Stimulated activated CD8-positive, alpha-beta memory T cell treated with anti-CD3 and anti-CD28 coated beads, Interleukin-7, amount 100 ng/mL, for 48 hours (primary cell): ENCODE measurements around the gene CDHR1.
A peak's percentile ranks its signal among the peaks of the same experiment; 100 is the strongest.

Experiments used
- DNase-seq, 2 donors: peaks; one replicate each; pipeline ENCODE4 v3.0.0-alpha.2; 2020; ENCODE audit warnings: low read depth in 1 of 2; ENCODE audit errors: extremely low read depth in 1 of 2

The CDHR1 gene

GRCh38 chr10:84198206-84198915 lies 4.0 kb downstream of the CDHR1 start:
- no peak for DNase-seq

GRCh38 chr10:84200537-84201243 lies 6.4 kb downstream of the CDHR1 start:
- no peak for DNase-seq

- DNase-seq = no peak
Measured at GRCh38 chr10:84201244-84201606, 6.9 kb downstream of the CDHR1 start.

GRCh38 chr10:84201682-84202081 lies 7.3 kb downstream of the CDHR1 start:
- DNase-seq = no peak

GRCh38 chr10:84202349-84202748 lies 8.0 kb downstream of the CDHR1 start:
- no peak for DNase-seq

GRCh38 chr10:84204122-84204521 lies 9.8 kb downstream of the CDHR1 start:
- no peak for DNase-seq

GRCh38 chr10:84204610-84205009 lies 10.3 kb downstream of the CDHR1 start:
- DNase-seq = no peak

GRCh38 chr10:84205049-84205852 lies 10.9 kb downstream of the CDHR1 start:
- DNase-seq = peak; percentile 26 to 39

- DNase-seq = no peak
Measured at GRCh38 chr10:84205853-84206525, 11.7 kb downstream of the CDHR1 start.

- no peak for DNase-seq
Measured at GRCh38 chr10:84208023-84208422, 13.7 kb downstream of the CDHR1 start.

- no peak for DNase-seq
Measured at GRCh38 chr10:84211566-84211965, 17.2 kb downstream of the CDHR1 start.

GRCh38 chr10:84212014-84212413 lies 17.7 kb downstream of the CDHR1 start:
- no peak for DNase-seq

- no peak for DNase-seq
Measured at GRCh38 chr10:84213076-84213475, 18.7 kb downstream of the CDHR1 start.

GRCh38 chr10:84214046-84214572 lies 19.8 kb downstream of the CDHR1 start:
- no peak for DNase-seq

GRCh38 chr10:84214612-84215235 lies 20.4 kb downstream of the CDHR1 start:
- DNase-seq = no peak

- DNase-seq = no peak
Measured at GRCh38 chr10:84216834-84217233, 22.5 kb downstream of the CDHR1 start.

GRCh38 chr10:84217746-84218145 lies 23.4 kb downstream of the CDHR1 start:
- DNase-seq = no peak

GRCh38 chr10:84221916-84222315 lies 27.6 kb downstream of the CDHR1 start:
- no peak for DNase-seq

GRCh38 chr10:84224411-84225028 lies 30.2 kb downstream of the CDHR1 start:
- no peak for DNase-seq
